Measurements from ENCODE around the gene ZRANB2.
A peak's percentile ranks its signal among the peaks of the same experiment; 100 is the strongest.

ZRANB2 gene

GRCh38 chr1:71080739-71081696 is at the start of gene ZRANB2:
Gene ZRANB2 (minus strand): TSS chr1:71081035. CDS start chr1:71080995, 40 bp downstream.
- peak; percentile 94 for DNase-seq (ENCODE audit: low read depth)
- peak within 1 kb of the TSS; percentile 98 for H3K4me3 ChIP-seq (ENCODE audit: low read depth, low read length)
- TF ChIP-seq CTCF (IDR thresholded peaks at IDR 0.05; ENCODE audit: low read depth, low read length) (peak; percentile 53), MAX (IDR thresholded peaks at IDR 0.05; ENCODE audit: low read depth, low read length) (peak; percentile 47; the same call in 1 of the 2 replicates), POLR2A (IDR thresholded peaks at IDR 0.05; ENCODE audit: extremely low read depth, insufficient read length) (peak; percentile 57), MYC (IDR thresholded peaks at IDR 0.05; ENCODE audit: low read depth, low read length) (peak; percentile 9)

GRCh38 chr1:71128060-71128459 is 47.2 kb upstream of the ZRANB2 start:
- H3K4me3 ChIP-seq (ENCODE audit: low read depth, low read length) = no peak overlapping the region
- TF ChIP-seq POLR2A (IDR thresholded peaks at IDR 0.05; ENCODE audit: extremely low read depth, insufficient read length) = no peak
- TF ChIP-seq MAX (IDR thresholded peaks at IDR 0.05; ENCODE audit: low read depth, low read length) = no peak
- no peak for TF ChIP-seq MYC (IDR thresholded peaks at IDR 0.05; ENCODE audit: low read depth, low read length)
- TF ChIP-seq CTCF (IDR thresholded peaks at IDR 0.05; ENCODE audit: low read depth, low read length) = no peak
- no peak for DNase-seq (ENCODE audit: low read depth)

- no peak for DNase-seq (ENCODE audit: low read depth)
- no peak overlapping the region for H3K4me3 ChIP-seq (ENCODE audit: low read depth, low read length)
- TF ChIP-seq MYC (IDR thresholded peaks at IDR 0.05; ENCODE audit: low read depth, low read length) (no peak), CTCF (IDR thresholded peaks at IDR 0.05; ENCODE audit: low read depth, low read length) (no peak), MAX (IDR thresholded peaks at IDR 0.05; ENCODE audit: low read depth, low read length) (no peak), POLR2A (IDR thresholded peaks at IDR 0.05; ENCODE audit: extremely low read depth, insufficient read length) (no peak)
These were observed 37.3 kb upstream of the ZRANB2 start for GRCh38 chr1:71118086-71118485.

GRCh38 chr1:71116729-71117128 is 35.9 kb upstream of the ZRANB2 start:
- no peak for DNase-seq (ENCODE audit: low read depth)
- TF ChIP-seq CTCF (IDR thresholded peaks at IDR 0.05; ENCODE audit: low read depth, low read length) (no peak), MAX (IDR thresholded peaks at IDR 0.05; ENCODE audit: low read depth, low read length) (no peak), POLR2A (IDR thresholded peaks at IDR 0.05; ENCODE audit: extremely low read depth, insufficient read length) (no peak), MYC (IDR thresholded peaks at IDR 0.05; ENCODE audit: low read depth, low read length) (no peak)
- no peak overlapping the region for H3K4me3 ChIP-seq (ENCODE audit: low read depth, low read length)

- H3K4me3 ChIP-seq (ENCODE audit: low read depth, low read length) = no peak overlapping the region
- no peak for TF ChIP-seq POLR2A (IDR thresholded peaks at IDR 0.05; ENCODE audit: extremely low read depth, insufficient read length)
- TF ChIP-seq MYC (IDR thresholded peaks at IDR 0.05; ENCODE audit: low read depth, low read length) = no peak
- no peak for TF ChIP-seq CTCF (IDR thresholded peaks at IDR 0.05; ENCODE audit: low read depth, low read length)
- no peak for TF ChIP-seq MAX (IDR thresholded peaks at IDR 0.05; ENCODE audit: low read depth, low read length)
- DNase-seq (ENCODE audit: low read depth) = no peak
These were observed 26.0 kb upstream of the ZRANB2 start for GRCh38 chr1:71106658-71107322.

Measured in NB4 (cell line).